Endothelial cell of umbilical vein (primary cell): ENCODE measurements around the gene AIG1. TPM values are rescaled to one million over a fixed set of nuclear protein-coding genes. Genes with fewer than 3 reads are reported as not detected.
A peak's percentile ranks its signal among the peaks of the same experiment; 100 is the strongest.

Experiments
- BruUV-seq: library from RNA; stranded (reverse); fragments of 400-500 nt; replicated peaks from 2 replicates; lab custom pipeline; 2021; lab: Mats Ljungman, UMichigan
- CTCF ChIA-PET: fragments of 300-600, 350-600 bp; sonication (Branson Sonifier 250); formaldehyde crosslinking; loops from one replicate; lab custom pipeline; 2021; ENCODE audit warnings: antibody characterized with exemption, inconsistent platforms; lab: Charles Lee
- POLR2A ChIA-PET: fragments of 300-600, 350-600 bp; sonication (Branson Sonifier 250); formaldehyde crosslinking; loops from one replicate; lab custom pipeline; 2021; ENCODE audit warnings: antibody characterized with exemption, inconsistent platforms; lab: Charles Lee
- DNase-seq: peaks from one replicate; pipeline ENCODE4 v3.0.0-alpha.2; 2011; ENCODE audit warnings: low read depth, low spot score
- FAIRE-seq: peaks from 2 replicates; lab custom pipeline; 2011; peaks lifted over from hg19 to GRCh38; lab: Jason Lieb, UNC
- H2AFZ ChIP-seq: 2 replicates; pipeline ENCODE4 v1.6.0; 2012; ENCODE audit warnings: low read depth, low read length, control low read depth, inconsistent platforms
- H3K27ac ChIP-seq: 2 replicates; pipeline ENCODE4 v1.5.1; 2011; ENCODE audit warnings: low read depth, mild to moderate bottlenecking, control low read depth, low read length, moderate library complexity; ENCODE audit not compliant: insufficient read depth
- H3K27me3 ChIP-seq, 2 experiments: 2 replicates each; pipeline versions ENCODE4 v1.6.0 to v1.6.1; 2011; ENCODE audit warnings: low read length in 2 of 2, mixed read lengths in 1 of 2; ENCODE audit not compliant: control insufficient read depth in 2 of 2, insufficient read depth in 2 of 2
- H3K36me3 ChIP-seq, 2 experiments: 2 replicates in 1 of 2; 3 replicates in 1 of 2; pipeline ENCODE4 v1.5.1; 2011; ENCODE audit warnings: low read length in 2 of 2, mild to moderate bottlenecking in 1 of 2, moderate library complexity in 1 of 2; ENCODE audit not compliant: control insufficient read depth in 2 of 2, insufficient read depth in 2 of 2; ENCODE audit errors: extremely low read depth in 1 of 2
- H3K4me1 ChIP-seq: 3 replicates; pipeline ENCODE4 v1.5.1; 2011; ENCODE audit warnings: mild to moderate bottlenecking, low read length; ENCODE audit not compliant: control insufficient read depth, insufficient read depth; ENCODE audit errors: extremely low read depth
- H3K4me2 ChIP-seq: 2 replicates; pipeline ENCODE4 v1.6.1; 2011; ENCODE audit warnings: low read length, control low read depth, mixed read lengths; ENCODE audit not compliant: insufficient read depth
- H3K4me3 ChIP-seq, 3 experiments: fragments of 200-600 bp in 1 of 3; sonication (generic), shearing (Covaris generic) in 1 of 3; replicated peaks in 1 of 3; 2 replicates each; pipeline ENCODE4 v1.5.1; 2011 to 2016; ENCODE audit warnings: control low read depth in 3 of 3, low read length in 3 of 3, mild to moderate bottlenecking in 2 of 3, inconsistent platforms in 1 of 3, low read depth in 1 of 3, moderate library complexity in 1 of 3; ENCODE audit not compliant: insufficient read depth in 1 of 3
- H3K79me2 ChIP-seq: 2 replicates; pipeline ENCODE4 v1.6.0; 2012; ENCODE audit warnings: low read length, inconsistent platforms; ENCODE audit not compliant: control insufficient read depth, insufficient read depth
- H3K9ac ChIP-seq: replicated peaks from 2 replicates; pipeline ENCODE3; 2011; ENCODE audit warnings: low read length, control low read depth; ENCODE audit not compliant: insufficient read depth; ENCODE audit errors: extremely low read depth
- H3K9me1 ChIP-seq: replicated peaks from 3 replicates; pipeline ENCODE4 v1.6.0; 2011; ENCODE audit warnings: mild to moderate bottlenecking, low read length; ENCODE audit not compliant: control insufficient read depth, insufficient read depth; ENCODE audit errors: extremely low read depth
- H3K9me3 ChIP-seq: replicated peaks from 2 replicates; pipeline ENCODE4 v1.5.1; 2012; ENCODE audit warnings: low read length, inconsistent platforms; ENCODE audit not compliant: control insufficient read depth, insufficient read depth
- H4K20me1 ChIP-seq: replicated peaks from 2 replicates; pipeline ENCODE3; 2011; ENCODE audit warnings: mild to moderate bottlenecking, low read length; ENCODE audit not compliant: control insufficient read depth, insufficient read depth; ENCODE audit errors: extremely low read depth
- POLR2A ChIP-seq: IDR thresholded peaks from 2 replicates; pipeline ENCODE4 v1.6.1; 2012; ENCODE audit warnings: low read depth, mild to moderate bottlenecking, control low read depth, low read length
- dilution Hi-C: fragments of 300-500 bp; cut with MboI; formaldehyde crosslinking; loops from one replicate; pipeline ENCODE4 v1.15.0; 2019; ENCODE audit warnings: low sequenced_read_pairs; ENCODE audit not compliant: extremely low pct_ligation_motif_present
- intact Hi-C: fragments of 100-400 bp; cut with micrococcal nuclease; formaldehyde crosslinking; loops from one replicate; pipeline ENCODE4 v1.10.0; 2022
- polyA plus RNA-seq, 4 experiments: library from polyadenylated mRNA; depleted of rRNA in 3 of 4; stranded (reverse) in 3 of 4; unstranded in 1 of 4; fragments of >200 nt; gene quantifications; 2 replicates each; pipeline versions ENCODE4 v1.2.1 to v1.2.3, GENCODE V29; 2011 to 2012; ENCODE audit warnings: missing spikeins in 1 of 4
- total RNA-seq: library from RNA; stranded (reverse); gene quantifications from 2 replicates; pipeline ENCODE4 v1.2.3, GENCODE V29; 2021
- TF ChIP-seq, protein P1 (sequence below), 2 donors: IDR thresholded peaks; 1 replicate in 1 of 2; 2 replicates in 1 of 2; pipeline ENCODE4 v1.5.1; 2011; ENCODE audit warnings: low read length in 2 of 2, mild to moderate bottlenecking in 2 of 2, moderate library complexity in 2 of 2, control low read depth in 1 of 2, inconsistent platforms in 1 of 2, low read depth in 1 of 2; ENCODE audit not compliant: insufficient read depth in 1 of 2; ENCODE audit errors: extremely low read depth in 1 of 2
- TF ChIP-seq, protein P2 (sequence below): IDR thresholded peaks from 2 replicates; pipeline ENCODE4 v1.6.1; 2011; ENCODE audit not compliant: insufficient read depth, insufficient read length

The AIG1 gene
- total and polyA plus RNA-seq, 2 donors (not counting 3 experiments of a cell fraction or from before 2014, with no cell fraction given): 17.7 to 22.7 TPM

DNA sequence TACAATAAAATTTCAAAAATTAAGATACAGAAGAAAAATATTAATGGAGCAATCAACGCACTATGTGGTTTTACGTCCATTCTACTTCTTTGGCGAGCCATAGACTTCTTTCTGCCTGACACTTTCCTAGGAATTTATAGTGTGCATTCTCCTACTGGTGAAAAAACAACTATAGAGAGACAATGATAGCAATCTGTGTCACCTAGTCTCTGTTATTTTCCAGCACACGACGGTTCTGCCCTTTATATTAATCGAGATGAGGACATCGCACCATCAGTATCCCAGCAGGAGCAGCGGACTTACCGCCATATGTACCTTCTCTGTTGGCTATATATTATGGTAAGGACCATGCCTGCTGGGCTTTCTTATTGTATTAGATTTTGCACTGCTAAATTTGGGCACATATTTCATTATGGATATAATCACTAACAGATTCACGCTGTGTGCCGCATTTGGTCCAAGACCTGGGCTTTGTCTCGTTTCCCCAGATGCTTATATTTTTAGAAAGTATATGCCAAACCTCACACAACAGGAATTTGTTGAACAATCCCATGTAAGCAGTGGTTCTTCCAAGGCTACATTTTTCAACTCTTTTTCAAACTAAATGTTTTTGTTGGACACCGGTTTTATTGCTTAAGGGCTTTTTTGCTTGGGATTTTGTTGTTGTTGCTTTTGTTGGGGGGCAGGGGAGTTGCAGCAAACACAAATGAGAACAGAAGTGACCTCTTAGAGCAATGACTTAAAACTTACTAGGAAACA lies 223.4 kb downstream of the AIG1 start:
- FAIRE-seq: no peak
- Histone ChIP-seq H3K4me1 (peaks cover 5% of the 10 kb centered on the region), H3K9me3 (no peaks in the 10 kb centered on the region), H3K79me2 (no peaks in the 10 kb centered on the region), H3K36me3 (no peaks in the 10 kb centered on the region), H4K20me1 (no peaks in the 10 kb centered on the region), H3K9me1 (no peaks in the 10 kb centered on the region), H3K4me3 (no peak overlapping the region), H2AFZ (no peak overlapping the region), H3K27me3 (no peaks in the 10 kb centered on the region), H3K27ac (no peak overlapping the region), H3K4me2 (no peak overlapping the region), H3K9ac (no peak overlapping the region)
- TF ChIP-seq, protein P1, sequence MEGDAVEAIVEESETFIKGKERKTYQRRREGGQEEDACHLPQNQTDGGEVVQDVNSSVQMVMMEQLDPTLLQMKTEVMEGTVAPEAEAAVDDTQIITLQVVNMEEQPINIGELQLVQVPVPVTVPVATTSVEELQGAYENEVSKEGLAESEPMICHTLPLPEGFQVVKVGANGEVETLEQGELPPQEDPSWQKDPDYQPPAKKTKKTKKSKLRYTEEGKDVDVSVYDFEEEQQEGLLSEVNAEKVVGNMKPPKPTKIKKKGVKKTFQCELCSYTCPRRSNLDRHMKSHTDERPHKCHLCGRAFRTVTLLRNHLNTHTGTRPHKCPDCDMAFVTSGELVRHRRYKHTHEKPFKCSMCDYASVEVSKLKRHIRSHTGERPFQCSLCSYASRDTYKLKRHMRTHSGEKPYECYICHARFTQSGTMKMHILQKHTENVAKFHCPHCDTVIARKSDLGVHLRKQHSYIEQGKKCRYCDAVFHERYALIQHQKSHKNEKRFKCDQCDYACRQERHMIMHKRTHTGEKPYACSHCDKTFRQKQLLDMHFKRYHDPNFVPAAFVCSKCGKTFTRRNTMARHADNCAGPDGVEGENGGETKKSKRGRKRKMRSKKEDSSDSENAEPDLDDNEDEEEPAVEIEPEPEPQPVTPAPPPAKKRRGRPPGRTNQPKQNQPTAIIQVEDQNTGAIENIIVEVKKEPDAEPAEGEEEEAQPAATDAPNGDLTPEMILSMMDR (IDR thresholded peaks at IDR 0.05; ENCODE audit: extremely low read depth in 1 of 2, insufficient read depth in 1 of 2, low read depth in 1 of 2, low read length in 2 of 2): no peak
- no peak for TF ChIP-seq POLR2A
- dilution Hi-C loops (no loop called here), intact Hi-C loops (no loop called here)
- ChIA-PET POLR2A (no interaction called here), CTCF (no interaction called here)
- DNase-seq: peak; percentile 59
- no TSS peak for BruUV-seq

DNA sequence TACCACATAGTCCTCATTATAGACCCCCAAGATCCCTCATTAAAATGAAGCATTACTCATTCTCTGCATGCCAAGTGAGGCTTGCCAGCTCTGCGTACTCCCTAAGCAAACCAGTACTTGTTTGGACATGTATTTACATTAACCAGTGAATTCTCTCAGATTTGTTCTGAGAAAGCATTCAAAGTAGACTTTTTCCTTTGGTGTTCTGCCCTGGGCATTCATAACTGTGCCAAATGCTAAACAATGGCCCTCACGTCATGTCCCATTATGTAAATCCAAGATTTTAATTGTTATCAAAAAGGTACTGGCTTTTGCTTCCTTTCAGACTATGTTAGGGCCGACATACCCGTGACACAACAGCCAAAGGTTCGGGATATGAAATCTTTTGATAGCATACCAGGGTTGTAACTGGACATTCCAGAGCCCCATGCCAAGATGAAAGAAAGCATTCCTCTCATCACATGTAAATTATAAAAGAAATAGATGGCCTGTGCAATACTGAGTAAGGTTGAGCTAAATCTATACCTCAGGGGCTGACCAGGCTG lies 225.6 kb downstream of the AIG1 start:
- H2AFZ ChIP-seq: peak overlapping the region; percentile 29
- no peaks in the 10 kb centered on the region for H3K79me2 ChIP-seq
- no peak overlapping the region for H3K9ac ChIP-seq
- H4K20me1 ChIP-seq: no peaks in the 10 kb centered on the region
- dilution Hi-C loops (no loop called here), intact Hi-C loops (no loop called here)
- peaks cover 5% of the 10 kb centered on the region for H3K4me1 ChIP-seq
- BruUV-seq: no TSS peak
- H3K27ac ChIP-seq: peak overlapping the region; percentile 32
- FAIRE-seq: no peak
- ChIA-PET CTCF (interaction anchor here (1.2 kb wide), 1 partner anchor 51 kb away, joined by 3 read pairs; no protein-coding TSS in a partner anchor), POLR2A (no interaction called here)
- TF ChIP-seq POLR2A: no peak
- TF ChIP-seq, protein P2, sequence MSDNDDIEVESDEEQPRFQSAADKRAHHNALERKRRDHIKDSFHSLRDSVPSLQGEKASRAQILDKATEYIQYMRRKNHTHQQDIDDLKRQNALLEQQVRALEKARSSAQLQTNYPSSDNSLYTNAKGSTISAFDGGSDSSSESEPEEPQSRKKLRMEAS: no peak
- no peaks in the 10 kb centered on the region for H3K36me3 ChIP-seq
- no peaks in the 10 kb centered on the region for H3K9me3 ChIP-seq
- DNase-seq: peak; percentile 92
- H3K4me2 ChIP-seq: no peak overlapping the region
- H3K27me3 ChIP-seq: no peaks in the 10 kb centered on the region
- no peak overlapping the region for H3K4me3 ChIP-seq
- H3K9me1 ChIP-seq: no peaks in the 10 kb centered on the region
